NCI-H2227 (cell line): Measurements from ENCODE around the gene SHROOM4.

Source experiments
- DNase-seq: peaks from one replicate; lab custom pipeline; 2025; ENCODE audit not compliant: unreplicated experiment; lab: John Stamatoyannopoulos, UW

Gene SHROOM4

GRCh38 chrX:50813843-50814661, at the start of gene SHROOM4:
TSS of gene SHROOM4 (minus strand) at chrX:50814194. CDS start at chrX:50814018, 176 bp downstream.
- DNase-seq, result peak; percentile 65

DNA sequence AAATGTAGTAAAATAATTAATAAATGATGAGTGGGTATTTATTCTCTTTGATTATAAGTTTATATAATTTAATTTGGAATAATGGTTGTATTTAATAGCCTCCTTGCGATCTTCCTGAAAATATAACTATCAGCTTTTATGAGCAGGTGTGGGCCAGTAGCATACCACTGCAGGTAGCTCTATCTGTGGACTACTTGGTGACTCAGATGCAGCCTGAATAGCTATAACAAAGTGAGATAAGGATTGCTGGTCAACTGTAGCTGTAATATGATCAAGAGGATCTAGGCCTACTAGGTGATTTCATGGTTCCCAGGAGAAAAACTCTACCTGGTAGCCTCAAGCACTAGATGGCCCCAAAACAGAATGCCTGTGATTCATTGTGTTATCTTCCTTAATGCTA, 49.5 kb upstream of the SHROOM4 start:
- DNase-seq, result no peak

DNA sequence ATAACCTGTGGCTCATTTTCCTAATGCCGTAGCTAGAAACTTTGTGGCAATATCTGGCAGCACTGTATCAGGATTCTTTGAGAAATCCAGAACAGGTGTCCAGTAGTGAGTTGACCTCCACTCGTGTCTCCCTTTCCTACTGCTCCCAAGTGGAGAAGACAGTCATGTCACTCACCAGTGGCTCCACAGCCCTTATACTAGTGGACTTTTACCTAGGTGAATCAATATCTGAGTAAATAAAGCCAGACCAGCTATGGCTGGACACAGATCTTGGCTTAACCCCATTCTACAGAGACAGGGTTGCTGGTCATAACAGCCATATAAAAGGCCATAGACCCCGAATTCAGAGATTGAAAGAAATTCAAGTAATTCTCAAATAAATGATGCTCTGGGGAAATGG, 46.5 kb upstream of the SHROOM4 start:
- no peak for DNase-seq

DNA sequence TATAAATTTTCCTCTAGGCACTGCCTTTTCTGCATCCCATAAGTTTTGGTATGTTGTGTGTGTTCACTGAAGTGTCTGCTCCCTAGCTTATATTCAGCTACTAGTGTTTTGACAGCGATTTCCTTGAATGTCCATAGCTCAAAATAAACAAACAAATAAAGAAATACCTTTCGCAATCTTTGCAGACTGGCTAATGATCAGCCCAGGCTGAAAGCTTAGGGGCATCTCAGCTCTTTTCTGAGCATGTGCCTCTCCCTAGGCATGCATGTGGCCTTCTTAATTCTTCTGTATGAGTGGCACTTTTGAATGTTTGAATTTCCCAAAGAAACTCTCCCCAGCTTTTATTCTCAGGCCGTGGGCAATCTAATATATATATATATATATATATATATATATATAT, 44.6 kb upstream of the SHROOM4 start:
- DNase-seq, result no peak

DNA sequence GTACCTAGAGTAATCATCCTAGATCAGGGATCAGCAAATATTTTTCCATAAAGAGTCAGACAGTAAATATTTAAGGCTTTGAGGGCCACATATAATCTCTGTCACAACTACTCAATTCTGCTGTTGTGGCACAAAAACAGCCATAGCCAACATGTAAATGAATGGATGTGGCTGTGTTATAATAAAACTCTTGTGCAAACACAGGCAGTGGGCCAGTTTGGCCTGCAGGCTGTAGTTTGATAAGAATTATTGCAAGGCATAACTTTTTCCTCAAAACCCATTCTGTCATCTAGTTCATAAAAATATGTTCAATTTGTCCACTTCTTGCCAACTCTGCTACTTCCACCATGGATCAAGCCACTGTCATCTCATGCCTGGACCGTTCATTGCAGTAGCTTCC, 39.4 kb upstream of the SHROOM4 start:
- DNase-seq, result no peak

- no peak for DNase-seq
Measured at GRCh38 chrX:50852524-50852923, 38.5 kb upstream of the SHROOM4 start.

DNA sequence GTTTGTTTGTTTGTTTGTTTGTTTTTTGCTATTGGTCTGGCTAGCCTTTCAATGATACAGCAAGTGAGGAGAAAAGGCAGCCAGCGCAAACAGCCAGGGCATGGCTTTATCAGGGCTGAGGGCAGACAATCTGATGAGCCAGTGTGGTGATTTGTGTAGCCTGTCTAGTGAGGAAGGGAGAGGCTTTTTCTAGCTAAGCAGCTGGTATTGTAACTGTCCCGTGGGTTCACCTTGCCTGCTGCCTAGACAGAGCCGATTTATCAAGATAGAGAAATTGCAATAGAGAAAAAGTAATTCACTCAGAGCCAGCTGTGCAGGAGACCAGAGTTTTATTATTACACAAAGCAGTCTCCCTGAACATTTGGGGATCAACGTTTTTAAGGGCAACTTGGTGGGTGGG, 28.2 kb upstream of the SHROOM4 start:
- no peak for DNase-seq

GRCh38 chrX:50839730-50840129, 25.7 kb upstream of the SHROOM4 start:
- DNase-seq, result no peak

GRCh38 chrX:50838820-50839600, 25.0 kb upstream of the SHROOM4 start:
- no peak for DNase-seq

DNA sequence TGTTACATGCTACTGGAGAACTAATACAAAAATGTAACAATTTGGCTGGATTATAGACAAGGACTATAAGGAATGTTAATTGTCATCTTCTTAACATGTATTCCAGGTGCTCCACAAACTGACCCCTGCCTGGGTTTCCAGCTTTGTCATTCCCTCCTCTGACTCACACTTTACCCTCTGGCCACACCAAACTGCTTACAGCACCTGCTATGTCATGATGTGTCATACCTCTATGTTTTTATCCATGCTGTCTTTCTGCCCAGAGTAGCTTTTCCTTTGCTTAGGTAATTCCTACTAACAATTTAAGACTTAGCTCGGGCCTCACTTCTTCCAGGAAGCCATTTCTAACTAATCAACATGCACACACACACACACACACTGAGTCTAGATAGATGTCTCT, 14.0 kb upstream of the SHROOM4 start:
- no peak for DNase-seq

GRCh38 chrX:50825825-50826224, 11.8 kb upstream of the SHROOM4 start:
- no peak for DNase-seq

GRCh38 chrX:50818986-50819385, 5.0 kb upstream of the SHROOM4 start:
- DNase-seq, result no peak

- no peak for DNase-seq
Measured at GRCh38 chrX:50815120-50815519, 1.1 kb upstream of the SHROOM4 start.

DNA sequence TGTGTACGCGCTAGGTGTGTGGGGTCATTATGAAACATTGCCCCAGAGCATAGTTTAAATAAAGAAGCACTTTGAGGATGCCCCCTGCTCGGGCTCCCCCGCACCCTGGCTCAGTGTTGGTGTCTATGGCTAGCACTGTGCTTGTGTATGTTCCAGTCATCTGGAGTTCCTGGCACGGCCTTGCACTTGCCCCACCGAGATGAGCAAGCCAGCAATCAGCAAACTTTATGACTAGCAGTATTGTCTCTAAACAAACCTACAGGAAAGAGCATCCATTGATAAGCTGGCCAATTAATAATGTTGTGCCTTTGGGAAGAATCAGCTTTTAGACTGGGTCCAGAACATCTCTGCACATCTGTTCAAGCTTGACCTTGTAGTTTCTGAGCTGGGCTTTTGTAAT, 707 bp upstream of the SHROOM4 start:
- no peak for DNase-seq

DNA sequence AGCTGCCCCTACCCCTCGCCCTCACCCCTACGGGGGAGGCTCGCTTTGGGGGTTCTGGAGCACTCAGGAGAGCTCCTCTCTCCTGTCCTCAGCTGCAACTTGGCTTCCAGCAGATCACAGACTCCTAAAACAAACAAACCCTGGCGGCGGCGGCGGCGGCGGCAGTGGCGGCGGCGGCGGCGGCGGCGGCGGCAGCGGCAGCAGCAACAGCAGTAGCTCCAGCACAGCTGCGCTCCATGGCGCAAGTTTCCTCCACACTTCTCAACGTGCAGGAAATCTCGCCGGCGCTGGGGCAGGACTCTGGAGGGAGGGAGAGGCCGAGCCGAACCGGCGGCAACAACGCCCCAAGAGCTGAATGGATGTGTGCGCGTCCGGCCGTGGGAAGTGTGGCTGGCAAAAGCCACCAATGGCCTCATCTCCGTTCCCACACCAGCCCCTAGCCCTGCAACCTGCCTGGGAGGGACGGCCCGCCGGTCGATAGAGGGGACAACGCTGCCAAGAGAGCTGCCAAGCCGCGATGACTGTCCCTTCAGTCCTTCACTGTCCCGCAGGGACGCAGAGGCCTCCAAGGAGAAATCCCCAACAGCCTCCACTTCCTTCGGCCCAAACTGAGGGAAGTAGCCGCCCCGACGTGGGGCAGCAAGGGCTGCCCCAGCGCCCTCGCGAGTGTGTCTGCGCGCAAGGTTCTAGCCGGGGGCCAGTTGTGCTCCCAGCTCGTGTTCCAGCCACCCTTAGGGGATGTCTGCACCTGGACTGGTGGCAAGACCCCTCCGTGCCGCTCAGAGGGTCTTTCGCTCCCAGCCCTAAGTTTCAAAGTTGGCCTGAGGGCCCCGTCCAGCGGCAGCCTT, 775 bp downstream of the SHROOM4 start:
- DNase-seq, result peak; percentile 14

DNA sequence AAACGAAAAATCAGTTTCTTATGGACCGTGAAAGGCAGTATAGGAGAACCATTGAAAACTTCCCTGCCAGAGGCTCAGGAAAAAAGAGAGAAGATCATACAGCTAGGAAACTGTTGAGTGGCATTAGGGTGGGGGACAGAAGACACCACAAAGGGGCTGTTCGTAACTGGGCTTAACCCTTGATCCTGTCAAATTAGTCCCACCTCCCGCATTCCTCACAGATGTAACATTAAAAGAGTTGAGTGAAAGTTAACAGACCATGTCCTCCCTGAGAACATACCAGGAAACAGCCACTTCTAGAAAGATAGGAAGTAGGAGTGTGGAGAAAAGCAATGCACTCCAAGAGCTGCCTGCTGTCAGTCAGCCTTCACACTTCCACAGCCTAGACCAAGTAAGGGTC, 8.7 kb downstream of the SHROOM4 start:
- no peak for DNase-seq

GRCh38 chrX:50801135-50801534, 12.9 kb downstream of the SHROOM4 start:
- no peak for DNase-seq

GRCh38 chrX:50799531-50799961, 14.4 kb downstream of the SHROOM4 start:
- DNase-seq, result no peak

GRCh38 chrX:50798783-50799182, 15.2 kb downstream of the SHROOM4 start:
- DNase-seq, result no peak

DNA sequence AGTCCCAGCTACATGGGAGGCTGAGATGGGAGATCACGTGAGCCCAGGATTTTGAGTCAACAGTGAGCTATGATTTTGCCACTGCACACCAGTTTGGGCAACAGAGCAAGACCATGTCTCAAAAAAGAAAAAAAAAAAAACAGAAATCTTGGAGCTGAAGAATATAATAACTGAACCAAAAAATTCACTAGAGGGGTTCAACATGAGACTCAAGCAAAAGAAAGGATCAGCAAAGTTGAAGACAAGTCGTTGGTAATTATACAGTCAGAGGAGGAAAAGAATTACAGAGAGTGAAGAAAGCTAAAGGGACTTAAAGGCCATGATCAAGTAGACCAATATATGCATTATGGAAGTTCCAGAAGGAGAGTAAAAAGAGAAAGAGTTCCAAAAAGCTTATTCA, 26.9 kb downstream of the SHROOM4 start:
- no peak for DNase-seq

GRCh38 chrX:50780144-50780543, 33.9 kb downstream of the SHROOM4 start:
- no peak for DNase-seq
